ENCODE measurements around the gene FMNL2.

The FMNL2 gene

DNA sequence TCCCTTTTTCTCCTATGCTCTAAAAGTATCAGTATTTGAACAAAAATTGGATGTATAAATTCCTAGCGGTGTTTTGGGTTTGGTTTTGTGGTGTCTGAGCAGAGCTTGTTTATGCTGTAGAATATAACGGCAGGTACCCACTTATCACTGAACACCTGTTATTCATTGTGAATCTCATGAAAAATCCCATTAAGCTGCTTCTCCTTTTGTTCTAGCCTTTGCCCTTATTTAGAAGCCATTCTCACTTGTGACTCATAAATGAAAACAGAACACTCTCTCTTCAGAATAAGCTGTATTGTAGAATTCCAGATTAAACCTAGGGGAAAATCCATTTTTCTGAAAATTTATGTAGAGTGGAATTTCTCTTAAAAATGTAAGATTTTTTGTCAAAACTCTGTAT, 278.3 kb downstream of the FMNL2 start:
- H4K91ac ChIP-seq (ENCODE audit: low read depth, low read length, poor library complexity) = no peak overlapping the region
- H3K36me3 ChIP-seq (replicated peaks in 1 of 2; ENCODE audit: control insufficient read depth in 2 of 2, insufficient read depth in 2 of 2, low read length in 2 of 2) = peaks cover 10 to 91% of the 10 kb centered on the region in 2 donors
- no peak overlapping the region for H3K9ac ChIP-seq (ENCODE audit: low read depth, low read length, poor library complexity)
- no peak overlapping the region for H3K23ac ChIP-seq (ENCODE audit: low read depth, low read length, poor library complexity)
- no CpG with 5 or more reads among the region's 2 CpGs for WGBS, 2 donors (ENCODE audit: extremely low coverage in 2 of 2, insufficient read length in 2 of 2, insufficient replicate concordance in 1 of 2)
- no peak for DNase-seq (ENCODE audit: low spot score)
- no peak overlapping the region for H2AFZ ChIP-seq (ENCODE audit: low read length)
- H3K4me2 ChIP-seq (ENCODE audit: insufficient read depth, low read length, poor library complexity, severe bottlenecking) = no peak overlapping the region
- no peak overlapping the region for H3K14ac ChIP-seq (ENCODE audit: low read length)
- no peak overlapping the region for H2AK5ac ChIP-seq (ENCODE audit: low read depth, low read length)
- no peak overlapping the region for H3K18ac ChIP-seq (ENCODE audit: low read length)
- no peaks in the 10 kb centered on the region for H3K27me3 ChIP-seq (ENCODE audit: control insufficient read depth in 3 of 3, insufficient read depth in 3 of 3, low read depth in 1 of 3, low read length in 3 of 3)
- no peaks in the 10 kb centered on the region for H3K79me1 ChIP-seq (ENCODE audit: low read depth, low read length)
- H4K8ac ChIP-seq (ENCODE audit: low read depth, low read length) = no peak overlapping the region
- no peak overlapping the region for H3K27ac ChIP-seq (replicated peaks; ENCODE audit: low read length)
- peaks cover 0 to 4% of the 10 kb centered on the region in 2 donors for H3K9me3 ChIP-seq (replicated peaks in 1 of 2; ENCODE audit: control insufficient read depth in 2 of 2, insufficient read depth in 1 of 2, low read depth in 1 of 2, low read length in 2 of 2)
- no peak overlapping the region for H3K4ac ChIP-seq (ENCODE audit: low read length)
- no peak overlapping the region for H2BK5ac ChIP-seq (ENCODE audit: low read length)
- H3K4me1 ChIP-seq (ENCODE audit: control insufficient read depth in 2 of 2, insufficient read depth in 1 of 2, low read depth in 1 of 2, low read length in 2 of 2) = no peaks in the 10 kb centered on the region
- no peak overlapping the region for H2BK15ac ChIP-seq (ENCODE audit: low read length)
- no peak overlapping the region for H3K4me3 ChIP-seq (ENCODE audit: low read length in 2 of 2)
- no peak overlapping the region for H2BK120ac ChIP-seq (ENCODE audit: low read depth, low read length)
- H2BK12ac ChIP-seq (ENCODE audit: low read length) = no peak overlapping the region

DNA sequence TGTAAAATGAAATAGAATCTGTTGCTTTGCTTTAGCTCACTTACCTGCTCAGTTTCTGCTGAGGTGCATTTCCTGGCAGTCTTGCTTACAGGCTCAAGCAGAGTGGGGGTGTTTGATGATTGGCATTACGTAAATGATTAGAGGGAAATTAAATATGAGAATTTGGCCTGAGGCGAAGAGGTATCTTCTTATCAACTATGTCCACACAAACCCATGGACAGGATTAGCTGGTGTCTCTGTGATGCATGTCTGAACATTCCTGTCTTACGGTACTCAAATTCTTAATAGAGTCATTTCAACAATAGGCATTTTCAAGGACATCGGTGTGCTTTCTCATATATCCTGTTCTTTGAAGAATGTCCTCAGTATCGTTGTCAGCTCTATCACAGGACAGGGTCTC, 280.2 kb downstream of the FMNL2 start:
- Histone ChIP-seq H4K91ac (ENCODE audit: low read depth, low read length, poor library complexity) (no peak overlapping the region), H2BK5ac (ENCODE audit: low read length) (no peak overlapping the region), H3K36me3 (replicated peaks in 1 of 2; ENCODE audit: control insufficient read depth in 2 of 2, insufficient read depth in 2 of 2, low read length in 2 of 2) (peaks cover 17 to 92% of the 10 kb centered on the region in 2 donors)

DNA sequence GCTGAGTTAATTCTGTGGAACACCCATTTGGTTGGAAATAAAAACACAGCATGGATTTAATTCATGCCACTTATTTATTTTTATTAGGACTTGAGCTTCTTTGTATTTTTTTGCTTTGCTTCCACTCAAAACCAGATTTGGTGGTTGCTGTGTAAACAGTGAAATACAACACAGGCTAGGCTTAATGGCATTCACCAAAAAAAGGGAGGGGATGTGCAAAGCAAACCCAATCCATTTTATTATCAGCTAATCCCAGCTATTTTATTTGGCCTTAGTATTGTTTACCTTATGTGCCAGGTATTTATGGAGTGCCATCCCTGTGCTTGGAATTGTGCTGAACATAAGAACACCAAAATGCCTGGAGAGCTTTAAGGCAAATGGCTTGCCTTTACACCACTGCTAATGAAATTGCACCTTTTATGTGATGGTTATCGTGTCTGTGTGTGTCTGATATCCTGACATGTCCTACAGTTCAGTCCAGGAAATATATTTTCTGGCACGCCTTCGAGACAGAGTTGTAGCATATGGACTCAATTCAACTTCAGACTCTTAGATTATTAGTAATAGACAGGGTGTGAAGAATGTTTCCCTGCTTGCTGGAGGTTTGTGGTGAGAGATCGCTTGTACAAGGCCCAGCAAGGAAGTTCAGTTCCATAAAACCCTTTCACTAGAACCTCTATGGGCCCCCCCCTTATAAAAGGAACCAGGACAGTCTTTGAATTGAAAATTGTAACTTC, 282.6 kb downstream of the FMNL2 start:
- Histone ChIP-seq H2BK120ac (ENCODE audit: low read depth, low read length) (no peak overlapping the region), H2BK12ac (ENCODE audit: low read length) (no peak overlapping the region), H3K79me1 (ENCODE audit: low read depth, low read length) (no peaks in the 10 kb centered on the region), H3K4me3 (ENCODE audit: low read length in 2 of 2) (no peak overlapping the region), H3K27ac (replicated peaks; ENCODE audit: low read length) (no peak overlapping the region), H3K4me1 (ENCODE audit: control insufficient read depth in 2 of 2, insufficient read depth in 1 of 2, low read depth in 1 of 2, low read length in 2 of 2) (no peaks in the 10 kb centered on the region), H3K9me3 (replicated peaks in 1 of 2; ENCODE audit: control insufficient read depth in 2 of 2, insufficient read depth in 1 of 2, low read depth in 1 of 2, low read length in 2 of 2) (no peaks in the 10 kb centered on the region), H3K4me2 (ENCODE audit: insufficient read depth, low read length, poor library complexity, severe bottlenecking) (no peak overlapping the region), H2BK15ac (ENCODE audit: low read length) (no peak overlapping the region), H2BK5ac (ENCODE audit: low read length) (no peak overlapping the region), H3K36me3 (replicated peaks in 1 of 2; ENCODE audit: control insufficient read depth in 2 of 2, insufficient read depth in 2 of 2, low read length in 2 of 2) (peaks cover 19 to 96% of the 10 kb centered on the region in 2 donors), H3K23ac (ENCODE audit: low read depth, low read length, poor library complexity) (no peak overlapping the region), H2AFZ (ENCODE audit: low read length) (no peak overlapping the region), H3K18ac (ENCODE audit: low read length) (no peak overlapping the region), H3K27me3 (ENCODE audit: control insufficient read depth in 3 of 3, insufficient read depth in 3 of 3, low read depth in 1 of 3, low read length in 3 of 3) (no peaks in the 10 kb centered on the region), H3K9ac (ENCODE audit: low read depth, low read length, poor library complexity) (no peak overlapping the region), H2AK5ac (ENCODE audit: low read depth, low read length) (no peak overlapping the region), H4K8ac (ENCODE audit: low read depth, low read length) (no peak overlapping the region), H3K4ac (ENCODE audit: low read length) (no peak overlapping the region), H4K91ac (ENCODE audit: low read depth, low read length, poor library complexity) (no peak overlapping the region), H3K14ac (ENCODE audit: low read length) (no peak overlapping the region)
- WGBS, 2 donors (ENCODE audit: extremely low coverage in 2 of 2, insufficient read length in 2 of 2, insufficient replicate concordance in 1 of 2) = no CpG with 5 or more reads among the region's 4 CpGs
- DNase-seq (ENCODE audit: low spot score) = no peak

More for the DNA sequence above, 280.2 kb downstream of the FMNL2 start:
- WGBS, 2 donors (ENCODE audit: extremely low coverage in 2 of 2, insufficient read length in 2 of 2, insufficient replicate concordance in 1 of 2) = 100% methylated on average over 1 of the region's 5 CpGs; no CpG with 5 or more reads in 1 of the 2 donors
- Histone ChIP-seq H3K79me1 (ENCODE audit: low read depth, low read length) (no peaks in the 10 kb centered on the region), H2BK120ac (ENCODE audit: low read depth, low read length) (no peak overlapping the region), H3K4me1 (ENCODE audit: control insufficient read depth in 2 of 2, insufficient read depth in 1 of 2, low read depth in 1 of 2, low read length in 2 of 2) (no peaks in the 10 kb centered on the region), H3K9me3 (replicated peaks in 1 of 2; ENCODE audit: control insufficient read depth in 2 of 2, insufficient read depth in 1 of 2, low read depth in 1 of 2, low read length in 2 of 2) (peaks cover 0 to 3% of the 10 kb centered on the region in 2 donors), H3K27ac (replicated peaks; ENCODE audit: low read length) (no peak overlapping the region), H3K9ac (ENCODE audit: low read depth, low read length, poor library complexity) (no peak overlapping the region), H4K8ac (ENCODE audit: low read depth, low read length) (no peak overlapping the region), H2BK15ac (ENCODE audit: low read length) (no peak overlapping the region), H2AFZ (ENCODE audit: low read length) (no peak overlapping the region), H3K18ac (ENCODE audit: low read length) (no peak overlapping the region), H2BK12ac (ENCODE audit: low read length) (no peak overlapping the region), H3K4ac (ENCODE audit: low read length) (no peak overlapping the region), H3K27me3 (ENCODE audit: control insufficient read depth in 3 of 3, insufficient read depth in 3 of 3, low read depth in 1 of 3, low read length in 3 of 3) (no peaks in the 10 kb centered on the region), H3K23ac (ENCODE audit: low read depth, low read length, poor library complexity) (no peak overlapping the region), H3K4me3 (ENCODE audit: low read length in 2 of 2) (no peak overlapping the region), H3K4me2 (ENCODE audit: insufficient read depth, low read length, poor library complexity, severe bottlenecking) (no peak overlapping the region), H2AK5ac (ENCODE audit: low read depth, low read length) (no peak overlapping the region), H3K14ac (ENCODE audit: low read length) (no peak overlapping the region)
- no peak for DNase-seq (ENCODE audit: low spot score)

DNA sequence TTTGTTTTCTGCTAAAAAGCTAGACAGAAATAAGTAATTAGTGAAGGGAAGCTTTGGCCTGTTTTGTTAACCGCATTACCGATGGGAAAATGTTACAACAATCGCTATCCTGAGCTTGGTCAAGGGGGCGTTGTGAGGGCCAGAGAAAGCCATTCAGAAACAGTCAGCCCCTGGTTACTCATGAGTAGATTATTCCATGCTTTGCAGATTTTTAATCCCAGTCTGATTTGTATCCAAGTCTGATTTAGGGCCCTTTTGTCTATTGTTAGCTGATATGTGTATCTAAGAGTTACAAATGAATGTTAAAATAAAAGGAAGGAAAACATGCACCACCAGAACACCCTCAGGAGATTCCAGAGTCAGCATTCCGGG, 283.2 kb downstream of the FMNL2 start:
- H3K27ac ChIP-seq (replicated peaks; ENCODE audit: low read length) = no peak overlapping the region
- H3K27me3 ChIP-seq (ENCODE audit: control insufficient read depth in 3 of 3, insufficient read depth in 3 of 3, low read depth in 1 of 3, low read length in 3 of 3) = no peaks in the 10 kb centered on the region
- H3K23ac ChIP-seq (ENCODE audit: low read depth, low read length, poor library complexity) = no peak overlapping the region
- no peak overlapping the region for H3K9ac ChIP-seq (ENCODE audit: low read depth, low read length, poor library complexity)
- no peak overlapping the region for H4K91ac ChIP-seq (ENCODE audit: low read depth, low read length, poor library complexity)
- no peak overlapping the region for H2BK12ac ChIP-seq (ENCODE audit: low read length)
- H3K36me3 ChIP-seq (replicated peaks in 1 of 2; ENCODE audit: control insufficient read depth in 2 of 2, insufficient read depth in 2 of 2, low read length in 2 of 2) = peaks cover 19 to 91% of the 10 kb centered on the region in 2 donors
- H3K4me2 ChIP-seq (ENCODE audit: insufficient read depth, low read length, poor library complexity, severe bottlenecking) = no peak overlapping the region
- H2BK120ac ChIP-seq (ENCODE audit: low read depth, low read length) = no peak overlapping the region
- no peak overlapping the region for H2BK15ac ChIP-seq (ENCODE audit: low read length)
- no peak overlapping the region for H2AFZ ChIP-seq (ENCODE audit: low read length)
- H2BK5ac ChIP-seq (ENCODE audit: low read length) = no peak overlapping the region
- H3K4me1 ChIP-seq (ENCODE audit: control insufficient read depth in 2 of 2, insufficient read depth in 1 of 2, low read depth in 1 of 2, low read length in 2 of 2) = peaks cover 0 to 3% of the 10 kb centered on the region in 2 donors
- no peaks in the 10 kb centered on the region for H3K79me1 ChIP-seq (ENCODE audit: low read depth, low read length)
- H3K9me3 ChIP-seq (replicated peaks in 1 of 2; ENCODE audit: control insufficient read depth in 2 of 2, insufficient read depth in 1 of 2, low read depth in 1 of 2, low read length in 2 of 2) = no peaks in the 10 kb centered on the region
- H3K18ac ChIP-seq (ENCODE audit: low read length) = no peak overlapping the region
- H4K8ac ChIP-seq (ENCODE audit: low read depth, low read length) = no peak overlapping the region
- WGBS, 2 donors (ENCODE audit: extremely low coverage in 2 of 2, insufficient read length in 2 of 2, insufficient replicate concordance in 1 of 2) = no CpG with 5 or more reads among the region's 5 CpGs
- no peak overlapping the region for H3K4me3 ChIP-seq (ENCODE audit: low read length in 2 of 2)
- no peak for DNase-seq (ENCODE audit: low spot score)
- H2AK5ac ChIP-seq (ENCODE audit: low read depth, low read length) = no peak overlapping the region
- H3K14ac ChIP-seq (ENCODE audit: low read length) = no peak overlapping the region
- no peak overlapping the region for H3K4ac ChIP-seq (ENCODE audit: low read length)
